Measurements from ENCODE around the gene TMEM126B.

DNA sequence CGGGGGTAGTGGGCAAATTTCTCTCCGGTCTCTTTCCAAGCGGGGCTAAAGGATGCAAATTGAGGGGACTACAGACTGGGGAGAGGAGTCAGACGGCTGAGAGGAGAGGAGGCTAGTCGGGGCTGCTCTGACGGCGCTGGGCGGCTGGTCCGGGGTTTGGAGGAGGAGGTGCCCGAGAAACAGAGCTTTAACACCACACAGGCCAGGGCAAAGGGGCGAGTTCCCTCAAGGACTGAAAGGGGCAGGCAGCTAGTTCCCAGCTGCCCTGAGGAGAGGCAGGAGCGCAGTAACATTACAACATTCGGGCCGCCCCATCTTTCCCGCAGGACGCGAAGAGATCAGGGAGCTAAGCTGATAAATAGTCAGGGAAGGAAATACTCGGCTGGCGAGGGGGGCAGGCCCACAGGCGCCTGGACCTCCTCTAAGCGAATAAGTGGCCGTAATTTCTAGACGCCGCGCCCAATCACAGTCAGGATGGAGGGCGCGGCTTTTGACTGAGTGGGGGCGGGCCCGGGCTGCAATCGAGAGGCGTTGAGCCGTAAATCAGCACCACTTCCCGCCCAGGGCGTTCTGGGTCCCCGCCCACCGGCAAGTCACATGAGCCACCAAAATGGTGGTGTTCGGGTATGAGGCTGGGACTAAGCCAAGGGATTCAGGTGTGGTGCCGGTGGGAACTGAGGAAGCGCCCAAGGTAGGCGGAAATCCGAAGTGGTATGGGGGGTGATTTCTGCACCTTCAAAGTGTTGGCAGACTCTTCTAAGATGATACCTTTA is at the start of gene TMEM126B:
- TF ChIP-seq, protein P1, sequence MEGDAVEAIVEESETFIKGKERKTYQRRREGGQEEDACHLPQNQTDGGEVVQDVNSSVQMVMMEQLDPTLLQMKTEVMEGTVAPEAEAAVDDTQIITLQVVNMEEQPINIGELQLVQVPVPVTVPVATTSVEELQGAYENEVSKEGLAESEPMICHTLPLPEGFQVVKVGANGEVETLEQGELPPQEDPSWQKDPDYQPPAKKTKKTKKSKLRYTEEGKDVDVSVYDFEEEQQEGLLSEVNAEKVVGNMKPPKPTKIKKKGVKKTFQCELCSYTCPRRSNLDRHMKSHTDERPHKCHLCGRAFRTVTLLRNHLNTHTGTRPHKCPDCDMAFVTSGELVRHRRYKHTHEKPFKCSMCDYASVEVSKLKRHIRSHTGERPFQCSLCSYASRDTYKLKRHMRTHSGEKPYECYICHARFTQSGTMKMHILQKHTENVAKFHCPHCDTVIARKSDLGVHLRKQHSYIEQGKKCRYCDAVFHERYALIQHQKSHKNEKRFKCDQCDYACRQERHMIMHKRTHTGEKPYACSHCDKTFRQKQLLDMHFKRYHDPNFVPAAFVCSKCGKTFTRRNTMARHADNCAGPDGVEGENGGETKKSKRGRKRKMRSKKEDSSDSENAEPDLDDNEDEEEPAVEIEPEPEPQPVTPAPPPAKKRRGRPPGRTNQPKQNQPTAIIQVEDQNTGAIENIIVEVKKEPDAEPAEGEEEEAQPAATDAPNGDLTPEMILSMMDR (IDR thresholded peaks at IDR 0.05): no peak
- TF ChIP-seq POLR2A (IDR thresholded peaks at IDR 0.05): peak; percentile 84
